Esophagus squamous epithelium (tissue), 4 donors: ENCODE data around the gene SSC5D.

Source experiments
- POLR2A ChIP-seq, 4 donors: fragments of 450-650 bp; IDR thresholded peaks; one replicate each; pipeline ENCODE4 v1.6.1; 2017; ENCODE audit warnings: antibody characterized with exemption in 4 of 4, mild to moderate bottlenecking in 4 of 4, moderate library complexity in 3 of 4
- TF ChIP-seq, protein P1 (sequence below), 6 experiments: fragments of 450-650 bp in 4 of 6; fragments of 200-600 bp in 2 of 6; sonication (generic) in 2 of 6; IDR thresholded peaks; one replicate each; pipeline ENCODE4 v1.5.1; 2016 to 2019; ENCODE audit warnings: antibody characterized with exemption in 6 of 6, mild to moderate bottlenecking in 4 of 6, moderate library complexity in 4 of 6

DNA sequence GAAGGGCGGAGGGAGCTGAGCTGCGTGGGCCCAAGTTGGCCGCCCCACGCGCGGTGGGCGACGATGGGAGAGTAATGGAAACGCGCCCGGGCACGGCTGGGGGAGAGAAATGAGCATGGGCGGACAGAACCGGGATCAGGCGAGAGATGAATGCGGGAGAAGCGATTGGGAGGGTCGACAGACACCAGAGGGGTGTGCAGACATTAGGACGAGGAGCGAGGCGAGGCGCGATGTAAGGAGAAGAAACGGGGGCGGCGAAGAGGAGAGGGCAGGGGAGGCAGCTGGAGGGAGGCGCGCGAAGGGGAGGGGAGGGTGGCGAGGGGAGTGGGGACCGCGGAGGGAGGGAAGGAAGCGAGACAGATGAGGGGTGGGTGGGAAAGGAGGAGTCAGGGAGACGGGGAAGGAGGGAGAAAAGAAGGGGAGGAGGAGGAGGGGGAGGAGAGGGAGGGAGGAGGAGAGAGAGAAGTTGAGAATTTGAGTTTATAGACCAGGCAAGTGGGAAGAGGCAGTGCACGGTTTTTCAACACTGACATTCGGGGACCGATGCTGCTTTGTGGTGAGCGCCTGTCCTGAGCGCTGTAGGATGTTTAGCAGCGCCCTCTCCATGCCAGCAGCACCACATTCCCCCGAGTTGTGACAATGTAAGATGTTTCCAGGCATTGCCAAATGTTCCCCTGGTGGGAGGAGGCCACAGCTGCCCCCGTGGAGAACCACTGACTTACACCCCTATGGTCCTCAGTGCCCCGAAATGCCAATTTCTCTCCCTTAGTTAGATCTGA lies 45.0 kb upstream of the SSC5D start, which contains the start of gene SHISA7:
- no peak for TF ChIP-seq POLR2A (IDR thresholded peaks at IDR 0.05)
- TF ChIP-seq, protein P1, sequence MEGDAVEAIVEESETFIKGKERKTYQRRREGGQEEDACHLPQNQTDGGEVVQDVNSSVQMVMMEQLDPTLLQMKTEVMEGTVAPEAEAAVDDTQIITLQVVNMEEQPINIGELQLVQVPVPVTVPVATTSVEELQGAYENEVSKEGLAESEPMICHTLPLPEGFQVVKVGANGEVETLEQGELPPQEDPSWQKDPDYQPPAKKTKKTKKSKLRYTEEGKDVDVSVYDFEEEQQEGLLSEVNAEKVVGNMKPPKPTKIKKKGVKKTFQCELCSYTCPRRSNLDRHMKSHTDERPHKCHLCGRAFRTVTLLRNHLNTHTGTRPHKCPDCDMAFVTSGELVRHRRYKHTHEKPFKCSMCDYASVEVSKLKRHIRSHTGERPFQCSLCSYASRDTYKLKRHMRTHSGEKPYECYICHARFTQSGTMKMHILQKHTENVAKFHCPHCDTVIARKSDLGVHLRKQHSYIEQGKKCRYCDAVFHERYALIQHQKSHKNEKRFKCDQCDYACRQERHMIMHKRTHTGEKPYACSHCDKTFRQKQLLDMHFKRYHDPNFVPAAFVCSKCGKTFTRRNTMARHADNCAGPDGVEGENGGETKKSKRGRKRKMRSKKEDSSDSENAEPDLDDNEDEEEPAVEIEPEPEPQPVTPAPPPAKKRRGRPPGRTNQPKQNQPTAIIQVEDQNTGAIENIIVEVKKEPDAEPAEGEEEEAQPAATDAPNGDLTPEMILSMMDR (IDR thresholded peaks at IDR 0.05): no peak
